Activated CD8-positive, alpha-beta memory T cell treated with anti-CD3 and anti-CD28 coated beads for 1 hour (primary cell): ENCODE data around the gene DTWD2.

Experiments used
- DNase-seq, 2 donors: peaks; one replicate each; pipeline ENCODE4 v3.0.0-alpha.2; 2020; ENCODE audit warnings: low read depth in 1 of 2; ENCODE audit errors: extremely low read depth in 1 of 2

The DTWD2 gene

DNA sequence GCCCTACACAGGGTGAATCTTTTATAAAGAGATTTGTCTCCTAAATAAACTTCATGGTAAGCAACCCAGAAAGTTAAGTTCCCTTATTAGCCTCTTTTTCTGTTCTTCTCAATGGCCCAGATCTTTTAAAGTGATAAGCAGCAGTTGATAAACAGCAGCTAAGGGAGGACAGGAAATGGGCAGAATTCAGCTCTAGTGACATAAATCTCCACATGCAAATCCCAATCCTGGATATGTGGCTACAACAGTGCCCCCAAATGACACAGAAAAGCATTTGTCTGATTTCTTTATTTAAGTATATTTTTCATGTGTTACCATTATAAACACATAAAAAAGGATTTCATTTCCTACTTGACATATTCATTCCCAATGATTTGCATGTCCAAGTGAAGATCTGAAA is 199.0 kb downstream of the DTWD2 start:
- no peak for DNase-seq

DNA sequence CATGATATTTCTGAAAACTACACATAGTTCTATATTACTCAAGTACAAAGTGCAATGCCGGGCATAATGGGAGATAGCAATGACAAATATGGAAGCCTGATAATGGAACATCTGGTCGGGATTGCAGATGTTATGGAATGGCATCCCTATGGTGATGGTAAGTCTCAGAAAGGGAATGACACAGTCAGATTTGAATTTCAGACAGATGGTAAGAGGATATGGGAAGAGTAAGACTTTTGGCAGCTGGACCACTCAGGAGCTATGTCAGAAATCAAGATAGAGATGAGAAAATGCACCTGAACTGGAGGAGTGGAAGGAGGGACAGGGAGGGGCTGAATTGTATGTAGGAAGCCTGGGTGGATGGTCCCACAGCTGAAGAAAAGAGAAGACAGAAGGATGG is 200.0 kb downstream of the DTWD2 start:
- no peak for DNase-seq
